ENCODE data around the gene NELFB.

The NELFB gene

DNA sequence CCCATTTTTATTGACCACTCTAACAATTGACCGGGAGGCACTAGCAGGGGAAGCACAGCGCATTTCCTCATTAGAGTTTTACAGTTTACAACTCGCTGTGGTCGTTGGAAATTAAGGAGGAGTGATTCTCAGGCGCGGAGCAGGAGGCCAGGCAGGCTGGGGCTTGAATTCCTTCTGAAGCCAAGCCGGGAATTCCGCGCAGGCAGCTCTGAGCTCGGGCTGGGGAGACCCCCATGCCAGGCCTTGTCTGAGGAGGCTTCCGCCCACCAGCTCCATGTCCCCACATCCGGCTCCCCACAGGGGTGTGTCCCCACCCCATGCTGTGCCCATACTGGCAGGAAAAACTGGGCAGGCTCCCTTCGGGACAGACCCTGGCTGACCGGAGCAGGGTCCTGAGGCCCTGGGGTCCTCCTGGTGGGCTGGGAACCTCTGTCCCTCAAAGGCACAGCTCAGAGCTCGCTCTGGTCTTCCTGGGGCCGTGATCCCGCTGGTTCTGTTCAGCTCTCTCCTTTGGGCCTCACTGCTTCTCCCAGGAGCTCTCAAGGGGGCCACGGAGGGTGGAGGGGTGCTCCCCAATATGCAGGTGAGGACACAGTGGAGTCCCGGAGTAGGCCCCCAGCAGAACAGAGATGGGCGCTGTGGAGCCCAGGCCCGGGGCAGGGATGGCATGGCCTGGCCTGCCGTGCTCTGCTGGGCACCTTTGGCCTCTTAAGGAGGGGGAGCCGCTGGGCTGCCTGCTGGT, 48.2 kb downstream of the NELFB start:
- no peak for ATAC-seq
- TF ChIP-seq ZNF70 (CRISPR knock-in tag; IDR thresholded peaks at IDR 0.05), result no peak
- no peak for TF ChIP-seq TOX (CRISPR knock-in tag; IDR thresholded peaks at IDR 0.05; ENCODE audit: borderline replicate concordance)
- TF ChIP-seq ZFP3 (CRISPR knock-in tag; IDR thresholded peaks at IDR 0.05), result no peak
- TF ChIP-seq, protein P1, sequence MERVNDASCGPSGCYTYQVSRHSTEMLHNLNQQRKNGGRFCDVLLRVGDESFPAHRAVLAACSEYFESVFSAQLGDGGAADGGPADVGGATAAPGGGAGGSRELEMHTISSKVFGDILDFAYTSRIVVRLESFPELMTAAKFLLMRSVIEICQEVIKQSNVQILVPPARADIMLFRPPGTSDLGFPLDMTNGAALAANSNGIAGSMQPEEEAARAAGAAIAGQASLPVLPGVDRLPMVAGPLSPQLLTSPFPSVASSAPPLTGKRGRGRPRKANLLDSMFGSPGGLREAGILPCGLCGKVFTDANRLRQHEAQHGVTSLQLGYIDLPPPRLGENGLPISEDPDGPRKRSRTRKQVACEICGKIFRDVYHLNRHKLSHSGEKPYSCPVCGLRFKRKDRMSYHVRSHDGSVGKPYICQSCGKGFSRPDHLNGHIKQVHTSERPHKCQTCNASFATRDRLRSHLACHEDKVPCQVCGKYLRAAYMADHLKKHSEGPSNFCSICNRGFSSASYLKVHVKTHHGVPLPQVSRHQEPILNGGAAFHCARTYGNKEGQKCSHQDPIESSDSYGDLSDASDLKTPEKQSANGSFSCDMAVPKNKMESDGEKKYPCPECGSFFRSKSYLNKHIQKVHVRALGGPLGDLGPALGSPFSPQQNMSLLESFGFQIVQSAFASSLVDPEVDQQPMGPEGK (CRISPR knock-in tag; IDR thresholded peaks at IDR 0.05; ENCODE audit: borderline replicate concordance), result no peak
- TF ChIP-seq, protein P2, sequence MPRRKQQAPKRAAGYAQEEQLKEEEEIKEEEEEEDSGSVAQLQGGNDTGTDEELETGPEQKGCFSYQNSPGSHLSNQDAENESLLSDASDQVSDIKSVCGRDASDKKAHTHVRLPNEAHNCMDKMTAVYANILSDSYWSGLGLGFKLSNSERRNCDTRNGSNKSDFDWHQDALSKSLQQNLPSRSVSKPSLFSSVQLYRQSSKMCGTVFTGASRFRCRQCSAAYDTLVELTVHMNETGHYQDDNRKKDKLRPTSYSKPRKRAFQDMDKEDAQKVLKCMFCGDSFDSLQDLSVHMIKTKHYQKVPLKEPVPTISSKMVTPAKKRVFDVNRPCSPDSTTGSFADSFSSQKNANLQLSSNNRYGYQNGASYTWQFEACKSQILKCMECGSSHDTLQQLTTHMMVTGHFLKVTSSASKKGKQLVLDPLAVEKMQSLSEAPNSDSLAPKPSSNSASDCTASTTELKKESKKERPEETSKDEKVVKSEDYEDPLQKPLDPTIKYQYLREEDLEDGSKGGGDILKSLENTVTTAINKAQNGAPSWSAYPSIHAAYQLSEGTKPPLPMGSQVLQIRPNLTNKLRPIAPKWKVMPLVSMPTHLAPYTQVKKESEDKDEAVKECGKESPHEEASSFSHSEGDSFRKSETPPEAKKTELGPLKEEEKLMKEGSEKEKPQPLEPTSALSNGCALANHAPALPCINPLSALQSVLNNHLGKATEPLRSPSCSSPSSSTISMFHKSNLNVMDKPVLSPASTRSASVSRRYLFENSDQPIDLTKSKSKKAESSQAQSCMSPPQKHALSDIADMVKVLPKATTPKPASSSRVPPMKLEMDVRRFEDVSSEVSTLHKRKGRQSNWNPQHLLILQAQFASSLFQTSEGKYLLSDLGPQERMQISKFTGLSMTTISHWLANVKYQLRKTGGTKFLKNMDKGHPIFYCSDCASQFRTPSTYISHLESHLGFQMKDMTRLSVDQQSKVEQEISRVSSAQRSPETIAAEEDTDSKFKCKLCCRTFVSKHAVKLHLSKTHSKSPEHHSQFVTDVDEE (CRISPR knock-in tag; IDR thresholded peaks at IDR 0.05), result no peak
- no peak for TF ChIP-seq ISL1 (CRISPR knock-in tag; IDR thresholded peaks at IDR 0.05)
- TF ChIP-seq ZC3H10 (CRISPR knock-in tag; IDR thresholded peaks at IDR 0.05), result no peak
- TF ChIP-seq, protein P3, sequence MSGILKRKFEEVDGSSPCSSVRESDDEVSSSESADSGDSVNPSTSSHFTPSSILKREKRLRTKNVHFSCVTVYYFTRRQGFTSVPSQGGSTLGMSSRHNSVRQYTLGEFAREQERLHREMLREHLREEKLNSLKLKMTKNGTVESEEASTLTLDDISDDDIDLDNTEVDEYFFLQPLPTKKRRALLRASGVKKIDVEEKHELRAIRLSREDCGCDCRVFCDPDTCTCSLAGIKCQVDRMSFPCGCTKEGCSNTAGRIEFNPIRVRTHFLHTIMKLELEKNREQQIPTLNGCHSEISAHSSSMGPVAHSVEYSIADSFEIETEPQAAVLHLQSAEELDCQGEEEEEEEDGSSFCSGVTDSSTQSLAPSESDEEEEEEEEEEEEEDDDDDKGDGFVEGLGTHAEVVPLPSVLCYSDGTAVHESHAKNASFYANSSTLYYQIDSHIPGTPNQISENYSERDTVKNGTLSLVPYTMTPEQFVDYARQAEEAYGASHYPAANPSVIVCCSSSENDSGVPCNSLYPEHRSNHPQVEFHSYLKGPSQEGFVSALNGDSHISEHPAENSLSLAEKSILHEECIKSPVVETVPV (CRISPR knock-in tag; IDR thresholded peaks at IDR 0.05), result no peak
- TF ChIP-seq RARB (CRISPR knock-in tag; IDR thresholded peaks at IDR 0.05), result no peak
- no peak for TF ChIP-seq PPARA (CRISPR knock-in tag; IDR thresholded peaks at IDR 0.05; ENCODE audit: borderline replicate concordance)
- TF ChIP-seq ESRRG (CRISPR knock-in tag; IDR thresholded peaks at IDR 0.05), result no peak
- no peak for TF ChIP-seq OSR1 (CRISPR knock-in tag; IDR thresholded peaks at IDR 0.05)

DNA sequence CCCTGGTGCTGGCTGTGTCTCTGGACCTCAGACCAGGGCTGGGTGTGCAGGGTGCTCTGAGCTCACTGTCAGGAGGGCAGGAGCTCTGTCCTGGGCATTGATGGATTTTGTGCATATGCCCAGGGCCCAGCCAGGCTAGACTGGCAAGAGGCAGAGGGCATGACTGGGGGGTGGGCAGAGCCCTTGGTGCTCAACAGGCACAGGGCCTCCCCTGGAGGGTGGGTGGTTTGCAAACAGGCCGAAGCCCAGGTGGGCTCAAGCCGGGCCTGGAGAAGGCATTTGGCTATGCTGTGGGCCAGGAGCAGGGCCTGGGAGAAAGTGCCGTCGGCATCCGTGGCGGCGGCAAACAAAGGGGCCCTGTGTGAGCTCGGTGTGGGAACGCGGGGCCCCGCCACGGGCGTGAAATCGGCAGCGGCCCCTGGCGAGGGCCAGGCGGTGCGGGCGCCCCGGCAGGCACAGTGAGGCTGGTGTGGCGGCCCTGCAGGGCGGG, 48.8 kb downstream of the NELFB start:
- ATAC-seq, result no peak
- TF ChIP-seq ZNF70 (CRISPR knock-in tag; IDR thresholded peaks at IDR 0.05), result no peak
- TF ChIP-seq ESRRG (CRISPR knock-in tag; IDR thresholded peaks at IDR 0.05), result no peak
- no peak for TF ChIP-seq ZFP30 (CRISPR knock-in tag; IDR thresholded peaks at IDR 0.05)
- TF ChIP-seq SNAI2 (CRISPR knock-in tag; IDR thresholded peaks at IDR 0.05), result no peak
- TF ChIP-seq CSDC2 (CRISPR knock-in tag; IDR thresholded peaks at IDR 0.05), result no peak
- no peak for TF ChIP-seq ISL1 (CRISPR knock-in tag; IDR thresholded peaks at IDR 0.05)
- no peak for TF ChIP-seq GLIS3 (CRISPR knock-in tag; IDR thresholded peaks at IDR 0.05)
- TF ChIP-seq, protein P1 (CRISPR knock-in tag; IDR thresholded peaks at IDR 0.05; ENCODE audit: borderline replicate concordance), result no peak

DNA sequence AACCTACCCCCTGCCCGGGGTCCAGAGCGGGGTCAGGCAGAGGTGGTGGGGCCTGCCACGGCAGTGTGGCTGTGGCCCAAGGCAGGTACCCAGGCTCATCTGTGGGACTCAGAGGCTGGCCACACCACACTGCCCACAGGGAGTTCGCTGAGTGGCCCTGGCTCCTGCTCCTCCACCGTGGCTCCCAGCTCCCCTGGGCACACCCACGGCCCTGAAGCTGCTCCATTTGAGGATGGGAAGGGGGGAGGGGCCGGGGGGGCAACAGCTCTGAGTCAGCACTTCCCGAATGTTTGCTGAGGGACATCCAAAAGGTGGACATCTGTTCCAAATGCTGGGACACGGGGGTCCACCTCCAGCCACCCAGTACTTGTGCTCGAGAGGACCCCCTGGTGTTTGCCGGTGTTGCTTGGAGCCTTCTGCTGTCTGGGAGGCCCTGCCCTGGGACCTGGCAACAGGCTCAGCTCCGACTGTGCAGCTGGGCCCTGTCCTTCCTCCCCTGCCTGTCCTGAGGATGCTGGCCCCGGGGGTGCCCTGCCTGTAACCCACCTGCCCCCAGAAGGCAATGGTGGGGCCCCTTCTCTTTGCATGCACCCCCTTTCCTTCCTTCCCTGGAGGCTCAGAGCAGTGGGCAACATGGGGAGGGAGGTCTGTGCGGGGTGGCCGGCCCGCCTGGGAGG, 49.4 kb downstream of the NELFB start:
- 0 out of 3 replicates have a peak, but pooled peaks have one; percentile 5 for ATAC-seq
- no peak for TF ChIP-seq ZNF8 (CRISPR knock-in tag; IDR thresholded peaks at IDR 0.05)
- no peak for TF ChIP-seq PPARA (CRISPR knock-in tag; IDR thresholded peaks at IDR 0.05; ENCODE audit: borderline replicate concordance)
- no peak for TF ChIP-seq SNAI2 (CRISPR knock-in tag; IDR thresholded peaks at IDR 0.05)
- TF ChIP-seq ZNF70 (CRISPR knock-in tag; IDR thresholded peaks at IDR 0.05), result no peak
- TF ChIP-seq BACH2 (CRISPR knock-in tag; IDR thresholded peaks at IDR 0.05; ENCODE audit: borderline replicate concordance), result no peak
- no peak for TF ChIP-seq TCF4 (CRISPR knock-in tag; IDR thresholded peaks at IDR 0.05; ENCODE audit: borderline replicate concordance)
